HG02610 (cell line): ENCODE measurements around the gene FAM13A.
A peak's percentile ranks its signal among the peaks of the same experiment; 100 is the strongest.

Source experiments
- ATAC-seq: cut with Tn5 transposase; IDR thresholded peaks from one replicate; pipeline ENCODE4 v1.9.1; 2021; ENCODE audit warnings: mild to moderate bottlenecking, moderate library complexity; ENCODE audit not compliant: unreplicated experiment

The FAM13A gene

GRCh38 chr4:88818631-88819470 lies 238.1 kb downstream of the FAM13A start:
- peak; percentile 36 for ATAC-seq

DNA sequence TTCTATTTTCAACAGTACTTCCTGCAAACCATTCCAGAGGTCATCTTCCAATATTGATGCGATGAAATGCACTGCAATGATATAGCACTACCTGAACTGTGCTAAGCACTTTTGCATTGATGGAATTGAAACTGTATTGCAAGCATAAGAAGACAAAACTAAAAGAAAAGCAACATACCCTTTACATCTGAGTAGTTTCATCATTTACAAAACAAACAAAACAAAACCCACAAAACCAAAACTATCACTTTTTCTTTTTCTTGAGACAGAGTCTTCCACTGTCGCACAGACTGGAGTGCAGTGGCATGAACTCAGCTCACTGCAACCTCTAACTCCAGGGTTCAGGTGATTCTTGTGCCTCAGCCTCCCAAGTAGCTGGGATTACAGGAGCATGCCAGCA lies 239.2 kb downstream of the FAM13A start:
- ATAC-seq = no peak

DNA sequence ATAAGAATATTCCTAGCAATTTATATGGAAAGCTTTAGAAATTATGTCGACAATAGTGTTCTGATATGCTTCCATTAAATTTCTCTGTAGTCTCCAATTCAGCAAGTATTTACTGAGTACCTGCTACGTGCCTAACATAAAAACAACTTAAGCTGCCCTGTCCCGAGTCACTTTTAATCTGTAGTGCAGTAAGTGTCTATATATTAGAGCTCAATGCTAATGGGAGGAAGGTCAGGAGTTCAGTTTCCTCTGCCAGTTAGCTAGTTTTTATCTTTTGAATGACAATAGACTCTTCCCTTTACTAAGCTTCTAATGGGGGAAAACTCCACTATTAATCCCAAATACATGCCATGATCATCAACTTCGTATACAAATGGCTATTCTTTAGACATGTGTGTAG lies 240.6 kb downstream of the FAM13A start:
- ATAC-seq = no peak

GRCh38 chr4:88814043-88814617 lies 242.9 kb downstream of the FAM13A start:
- ATAC-seq = no peak

DNA sequence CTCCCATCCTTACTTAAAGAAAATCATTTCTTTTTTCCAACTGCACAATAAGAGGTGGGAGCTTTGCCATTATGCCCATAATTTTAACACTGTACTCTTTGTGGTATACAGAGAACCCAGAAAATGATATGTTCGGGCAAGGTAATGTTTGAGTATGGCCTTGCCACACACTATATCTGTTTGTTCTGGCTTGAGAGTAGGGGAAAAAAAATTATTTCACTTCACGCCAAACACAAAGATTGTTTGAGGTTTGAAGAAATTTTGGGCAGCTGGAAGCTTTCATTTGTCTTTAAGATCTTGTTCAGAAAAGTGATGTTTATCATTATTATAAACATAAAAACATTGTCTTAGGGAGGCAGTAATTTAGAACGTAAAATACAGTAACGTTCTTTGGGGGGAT lies 244.0 kb downstream of the FAM13A start:
- no peak for ATAC-seq

- ATAC-seq = no peak
These were observed 244.6 kb downstream of the FAM13A start for GRCh38 chr4:88812420-88812819.

GRCh38 chr4:88811904-88812303 lies 245.1 kb downstream of the FAM13A start:
- ATAC-seq = no peak

GRCh38 chr4:88810325-88810724 lies 246.7 kb downstream of the FAM13A start:
- ATAC-seq = no peak

GRCh38 chr4:88809576-88810219 lies 247.3 kb downstream of the FAM13A start:
- ATAC-seq = no peak

- ATAC-seq = no peak
These were observed 247.9 kb downstream of the FAM13A start for GRCh38 chr4:88809101-88809500.

DNA sequence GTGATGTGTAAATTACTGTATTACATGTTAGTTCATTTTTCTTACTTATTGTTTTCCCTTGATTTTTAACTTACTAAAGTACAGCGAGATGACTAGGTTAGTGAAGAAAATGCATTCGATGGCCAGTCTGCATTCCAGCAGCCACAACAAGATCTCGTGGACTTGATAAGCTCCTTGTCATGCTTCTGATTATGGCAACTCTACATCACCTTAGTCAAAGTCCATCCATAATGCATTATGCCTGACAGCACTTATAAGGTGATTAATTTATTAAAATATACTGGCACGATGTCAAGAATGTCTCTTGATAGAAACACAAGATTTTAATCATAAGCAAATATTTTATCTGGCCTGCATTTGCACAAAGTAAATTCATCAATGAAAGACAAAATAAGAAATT lies 249.5 kb downstream of the FAM13A start:
- no peak for ATAC-seq

- ATAC-seq = peak; percentile 45
These were observed 252.8 kb downstream of the FAM13A start for GRCh38 chr4:88804234-88804633.

DNA sequence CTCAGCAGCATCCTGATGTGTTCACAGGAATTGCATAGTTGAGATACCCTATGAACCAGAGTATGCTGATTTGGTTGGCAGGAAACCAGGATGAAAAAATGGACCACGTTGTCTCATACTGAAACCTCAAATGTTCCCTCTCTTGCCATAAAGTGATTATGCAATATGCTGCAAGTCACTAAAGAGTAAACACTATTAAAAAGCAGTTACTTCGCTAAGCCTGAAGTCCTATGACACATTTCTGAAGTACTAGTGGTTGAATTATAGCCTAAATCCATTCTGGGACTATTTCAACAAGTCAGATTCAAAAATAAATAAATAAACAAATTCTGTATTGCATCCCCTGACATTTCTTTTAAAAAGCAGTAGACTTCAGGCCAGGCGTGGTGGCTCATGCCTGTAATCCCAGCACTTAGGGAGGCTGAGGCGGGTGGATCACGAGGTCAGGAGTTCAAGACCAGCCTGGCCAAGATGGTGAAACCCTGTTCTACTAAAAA lies 253.3 kb downstream of the FAM13A start:
- peak; percentile 84 for ATAC-seq

DNA sequence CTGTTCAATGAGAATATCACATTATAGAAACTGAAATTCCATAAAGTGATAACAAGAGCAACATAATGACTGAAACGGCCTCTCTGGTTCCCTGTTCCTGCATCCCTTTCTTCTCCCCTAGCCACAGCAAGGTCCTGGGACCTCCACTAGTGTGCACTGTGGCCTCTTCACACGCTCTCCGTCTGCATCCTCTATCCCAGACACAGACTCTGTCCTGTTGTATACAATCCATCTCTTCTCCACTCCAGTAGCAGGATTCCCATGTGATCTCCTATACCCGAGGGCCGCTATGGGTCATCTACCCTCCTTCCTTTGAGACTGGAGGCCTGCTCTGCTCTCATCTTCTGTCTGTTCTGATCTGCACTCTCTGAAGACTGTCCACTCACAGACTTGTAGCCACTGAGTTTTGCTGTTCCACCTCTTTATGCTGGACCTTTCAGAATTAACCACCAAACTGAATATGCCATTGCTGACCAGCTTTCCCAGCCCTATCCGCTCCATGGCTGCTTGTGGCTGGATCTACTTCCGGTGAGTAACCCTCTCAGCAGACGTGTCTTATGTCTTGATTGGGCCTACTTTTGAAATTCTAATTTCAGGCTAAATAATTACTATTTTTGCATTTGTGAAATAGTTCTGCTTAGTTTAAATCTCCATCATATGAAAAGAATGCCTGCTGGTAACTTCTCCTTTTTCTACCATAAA lies 254.2 kb downstream of the FAM13A start:
- no peak for ATAC-seq

DNA sequence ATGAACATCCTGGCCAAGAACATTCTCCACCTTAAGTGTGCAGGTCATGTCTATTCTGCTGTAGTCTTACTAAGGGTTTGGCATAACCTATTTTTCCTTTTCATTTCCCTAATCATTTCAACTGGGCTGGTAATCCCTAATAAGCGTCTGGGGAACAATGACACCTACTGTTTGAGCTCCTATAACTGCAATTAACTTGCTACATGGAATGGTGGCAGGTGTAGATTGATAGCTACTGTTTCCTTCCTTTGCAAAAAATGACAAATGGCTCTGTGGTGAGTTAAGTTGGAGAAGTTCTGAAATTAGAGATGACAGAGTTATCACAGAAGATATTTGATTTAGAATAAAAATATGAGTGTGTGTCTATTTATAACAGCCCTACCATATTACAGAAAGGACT lies 254.8 kb downstream of the FAM13A start:
- no peak for ATAC-seq

DNA sequence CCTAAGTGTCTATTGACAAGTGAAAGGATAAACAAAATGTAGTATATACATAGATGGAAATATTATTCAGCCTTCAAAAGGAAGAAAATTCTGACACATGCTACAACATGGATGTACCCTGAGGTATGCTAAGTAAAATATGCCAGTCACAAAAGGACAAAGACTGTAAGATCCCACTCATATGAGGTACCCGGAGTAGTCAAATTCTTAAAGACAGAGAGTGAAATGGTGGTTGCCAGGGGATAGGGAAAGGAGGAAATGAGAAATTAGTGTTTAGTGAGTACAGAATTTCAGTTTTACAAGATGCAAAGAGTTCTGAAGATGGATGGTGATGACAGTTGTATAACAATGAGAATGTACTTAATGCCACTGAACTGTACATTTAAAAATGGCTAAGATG lies 257.1 kb downstream of the FAM13A start:
- ATAC-seq = peak; percentile 28

- ATAC-seq = no peak
These were observed 259.3 kb downstream of the FAM13A start for GRCh38 chr4:88797725-88798124.

GRCh38 chr4:88796545-88796944 lies 260.4 kb downstream of the FAM13A start:
- ATAC-seq = no peak

DNA sequence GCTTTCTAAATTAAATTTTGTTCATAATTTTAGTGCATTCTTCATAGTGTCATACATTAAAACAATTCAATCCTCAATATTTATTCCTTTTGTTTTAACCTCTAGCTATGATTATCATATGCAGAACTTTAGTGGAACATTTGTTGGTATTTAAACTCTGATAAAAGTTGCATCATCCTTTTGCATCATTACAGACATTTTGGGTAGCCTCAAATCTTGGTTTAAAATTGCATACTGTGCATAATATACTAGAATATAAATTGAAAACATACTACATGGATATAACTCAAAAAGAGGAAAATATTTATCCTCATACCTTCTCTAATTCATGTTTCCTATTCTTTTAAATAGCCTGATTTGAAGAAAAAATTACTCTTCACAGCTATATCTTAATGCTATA lies 262.0 kb downstream of the FAM13A start:
- ATAC-seq = no peak

GRCh38 chr4:88794087-88794690 lies 262.8 kb downstream of the FAM13A start:
- ATAC-seq = no peak

DNA sequence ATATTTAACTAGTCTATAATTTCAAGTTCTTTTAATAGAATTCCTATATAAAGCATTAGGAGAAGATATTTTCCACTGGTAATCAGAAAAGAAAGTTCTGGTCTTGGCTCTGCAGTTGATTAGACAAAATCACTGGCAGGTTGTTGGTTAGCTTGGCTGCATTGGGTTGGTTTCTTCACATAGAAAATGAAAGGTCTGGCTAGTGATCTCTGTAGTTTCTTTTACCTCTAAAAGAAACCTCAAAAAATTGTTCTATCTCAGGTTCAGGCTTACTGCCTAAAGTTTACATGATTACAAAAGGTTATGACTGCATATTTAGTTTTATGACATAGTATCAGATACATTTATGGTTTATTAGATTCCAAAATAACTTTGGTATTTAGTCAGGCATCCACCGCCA lies 263.5 kb downstream of the FAM13A start:
- ATAC-seq = peak; percentile 79
